IPS-18a (cell line): Measurements from ENCODE around the gene KLF17.

ENCODE experiments used
- H3K27ac ChIP-seq: one replicate; pipeline ENCODE4 v1.5.1; 2013; ENCODE audit warnings: low read length
- H3K27me3 ChIP-seq: one replicate; pipeline ENCODE4 v1.6.1; 2013; ENCODE audit warnings: mild to moderate bottlenecking, low read length; ENCODE audit not compliant: control insufficient read depth, insufficient read depth
- H3K36me3 ChIP-seq: one replicate; pipeline ENCODE4 v1.6.1; 2013; ENCODE audit warnings: low read depth, low read length; ENCODE audit not compliant: control insufficient read depth
- H3K4me1 ChIP-seq: one replicate; pipeline ENCODE4 v1.6.1; 2013; ENCODE audit warnings: low read depth, low read length; ENCODE audit not compliant: control insufficient read depth
- H3K4me3 ChIP-seq: one replicate; pipeline ENCODE4 v1.5.1; 2013; ENCODE audit warnings: low read length
- H3K9ac ChIP-seq: one replicate; pipeline ENCODE4 v1.6.1; 2013; ENCODE audit warnings: mild to moderate bottlenecking, low read length, moderate library complexity
- H3K9me3 ChIP-seq: one replicate; pipeline ENCODE4 v1.6.1; 2013; ENCODE audit warnings: low read depth, low read length; ENCODE audit not compliant: control insufficient read depth

KLF17 gene

DNA sequence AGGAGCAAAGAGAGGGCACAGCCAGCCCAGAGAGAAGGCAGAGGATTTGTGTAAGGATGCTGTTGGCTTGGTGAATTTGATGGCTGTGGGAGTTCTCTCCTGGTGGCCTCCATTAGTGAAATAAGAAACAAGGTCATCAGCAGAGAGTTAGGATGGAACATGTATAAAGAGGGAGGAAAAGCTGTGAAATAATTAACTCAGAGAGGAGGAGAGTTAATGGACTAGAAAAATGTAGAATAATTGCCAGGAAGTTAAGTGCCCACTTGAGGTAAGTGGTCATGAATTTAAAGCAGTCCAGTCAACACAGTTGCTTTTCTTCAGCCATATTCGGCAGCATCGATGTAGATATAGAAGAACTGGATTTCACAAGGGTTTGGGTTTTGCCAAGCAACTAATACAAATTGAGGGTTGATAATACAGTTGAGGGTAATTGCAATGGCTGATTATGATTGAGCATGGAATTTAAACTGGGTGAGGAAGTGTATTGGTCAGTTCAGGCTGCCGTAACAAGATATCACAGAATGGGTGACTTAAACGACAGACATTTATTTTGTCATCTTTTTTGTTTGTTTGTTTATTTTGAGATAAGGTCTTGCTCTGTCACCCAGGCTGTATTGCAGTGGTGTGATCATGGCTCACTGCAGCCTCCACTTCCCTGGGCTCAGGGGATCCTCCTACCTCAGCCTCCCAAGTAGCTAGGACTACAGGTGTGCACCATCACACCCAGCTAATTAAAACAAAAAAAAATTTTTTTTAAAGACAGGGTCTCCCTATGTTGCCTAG lies 31.7 kb upstream of the KLF17 start:
- H3K9ac ChIP-seq, result no peak overlapping the region
- peaks cover 20% of the 10 kb centered on the region for H3K4me1 ChIP-seq
- no peaks in the 10 kb centered on the region for H3K36me3 ChIP-seq
- no peaks in the 10 kb centered on the region for H3K9me3 ChIP-seq
- no peaks in the 10 kb centered on the region for H3K27me3 ChIP-seq
- H3K4me3 ChIP-seq, result no peak overlapping the region
- no peak overlapping the region for H3K27ac ChIP-seq

DNA sequence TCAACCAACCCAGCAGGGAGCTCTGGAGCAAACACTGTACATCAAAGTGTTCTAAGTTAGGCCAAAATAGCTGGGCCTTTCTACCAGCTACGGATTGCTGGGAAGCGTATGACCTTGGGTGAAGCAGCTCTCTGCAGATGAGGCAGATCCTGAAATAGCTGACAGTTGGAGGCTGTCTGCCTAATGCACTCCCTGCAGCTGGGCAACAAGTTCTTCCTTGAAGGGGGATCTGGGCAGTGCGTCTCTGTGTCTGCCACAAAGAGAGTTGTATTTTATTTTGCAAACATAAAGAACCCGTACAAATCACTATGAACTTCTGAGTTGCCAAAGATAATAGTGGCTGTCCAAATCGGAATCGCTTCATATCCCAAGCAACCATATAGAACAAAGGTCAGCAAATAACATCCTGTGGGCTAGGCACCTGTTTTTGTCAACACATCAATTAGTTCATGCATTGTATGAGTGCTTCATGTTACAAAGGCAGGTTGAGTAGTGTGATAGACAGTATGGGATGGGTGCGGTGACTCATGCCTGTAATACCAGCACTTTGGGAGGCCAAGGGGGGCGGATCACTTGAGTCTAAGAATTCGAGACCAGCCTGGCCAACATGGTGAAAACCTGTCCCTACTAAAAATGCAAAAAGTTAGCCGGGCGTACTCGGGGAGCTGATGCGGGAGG lies 29.1 kb upstream of the KLF17 start:
- no peaks in the 10 kb centered on the region for H3K27me3 ChIP-seq
- H3K9ac ChIP-seq, result no peak overlapping the region
- H3K36me3 ChIP-seq, result no peaks in the 10 kb centered on the region
- H3K4me3 ChIP-seq, result no peak overlapping the region
- H3K4me1 ChIP-seq, result peaks cover 20% of the 10 kb centered on the region
- H3K27ac ChIP-seq, result no peak overlapping the region
- no peaks in the 10 kb centered on the region for H3K9me3 ChIP-seq

DNA sequence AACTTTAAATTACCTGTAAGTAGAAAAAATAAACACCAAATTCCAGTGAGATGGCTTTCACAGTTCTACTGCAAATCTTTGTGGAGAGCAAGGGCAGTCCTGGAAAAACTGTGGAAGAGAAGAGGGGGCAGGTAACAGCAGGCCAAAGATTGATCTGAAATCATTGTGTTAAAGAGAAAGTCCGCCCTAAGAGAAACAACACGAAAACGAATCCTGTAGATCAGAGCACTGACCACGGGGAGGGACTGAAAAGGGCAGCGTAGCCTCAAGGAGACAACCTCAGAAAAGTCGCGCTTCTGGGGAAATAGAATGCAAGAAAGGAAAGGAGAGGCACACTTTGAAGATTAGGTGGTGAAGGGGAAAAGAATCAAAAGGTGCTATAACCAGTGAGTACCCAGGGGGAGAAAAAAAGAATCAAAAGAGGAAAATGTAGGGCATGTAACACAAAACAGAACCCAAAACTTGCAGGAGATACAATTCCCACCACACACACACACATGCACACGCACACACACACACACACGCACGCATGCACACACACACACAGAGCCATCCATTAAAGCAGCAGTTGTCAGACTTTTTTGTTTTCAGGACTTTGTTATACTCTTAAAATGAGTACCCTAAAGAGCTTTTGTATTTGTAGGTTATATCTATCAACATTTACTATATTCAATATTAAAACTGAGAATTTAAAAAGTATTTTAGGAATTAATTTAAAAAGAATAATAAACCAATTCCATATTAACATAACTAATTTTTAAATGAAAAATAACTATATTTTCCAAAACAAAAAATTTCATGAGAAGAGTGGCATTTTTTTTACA lies 28.0 kb upstream of the KLF17 start:
- H3K36me3 ChIP-seq, result no peaks in the 10 kb centered on the region
- H3K9ac ChIP-seq, result no peak overlapping the region

DNA sequence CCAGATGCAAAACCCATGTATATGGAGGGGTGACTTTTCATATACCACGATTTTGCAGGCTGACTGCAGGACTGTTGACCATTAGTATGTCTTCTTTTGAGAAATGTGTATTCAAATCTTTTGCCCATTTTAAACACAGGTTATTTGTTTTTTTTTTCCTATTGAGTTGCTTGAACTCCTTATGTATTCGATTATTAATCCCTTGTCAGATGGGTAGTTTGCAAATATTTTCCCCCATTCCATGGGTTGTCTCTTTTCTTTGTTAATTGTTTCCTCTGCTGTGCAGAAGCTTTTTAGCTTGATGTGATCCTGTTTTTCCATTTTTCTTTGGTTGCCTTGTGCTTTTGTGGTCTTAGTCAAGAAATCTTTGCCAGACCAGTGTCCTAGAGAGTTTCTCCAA lies 24.6 kb upstream of the KLF17 start:
- Histone ChIP-seq H3K4me1 (peaks cover 13% of the 10 kb centered on the region), H3K36me3 (no peaks in the 10 kb centered on the region), H3K9me3 (no peaks in the 10 kb centered on the region), H3K9ac (no peak overlapping the region), H3K27me3 (no peaks in the 10 kb centered on the region), H3K27ac (no peak overlapping the region), H3K4me3 (no peak overlapping the region)

More for the DNA sequence above, 28.0 kb upstream of the KLF17 start:
- Histone ChIP-seq H3K9me3 (no peaks in the 10 kb centered on the region), H3K4me1 (peaks cover 20% of the 10 kb centered on the region), H3K27ac (no peak overlapping the region), H3K4me3 (no peak overlapping the region), H3K27me3 (no peaks in the 10 kb centered on the region)

DNA sequence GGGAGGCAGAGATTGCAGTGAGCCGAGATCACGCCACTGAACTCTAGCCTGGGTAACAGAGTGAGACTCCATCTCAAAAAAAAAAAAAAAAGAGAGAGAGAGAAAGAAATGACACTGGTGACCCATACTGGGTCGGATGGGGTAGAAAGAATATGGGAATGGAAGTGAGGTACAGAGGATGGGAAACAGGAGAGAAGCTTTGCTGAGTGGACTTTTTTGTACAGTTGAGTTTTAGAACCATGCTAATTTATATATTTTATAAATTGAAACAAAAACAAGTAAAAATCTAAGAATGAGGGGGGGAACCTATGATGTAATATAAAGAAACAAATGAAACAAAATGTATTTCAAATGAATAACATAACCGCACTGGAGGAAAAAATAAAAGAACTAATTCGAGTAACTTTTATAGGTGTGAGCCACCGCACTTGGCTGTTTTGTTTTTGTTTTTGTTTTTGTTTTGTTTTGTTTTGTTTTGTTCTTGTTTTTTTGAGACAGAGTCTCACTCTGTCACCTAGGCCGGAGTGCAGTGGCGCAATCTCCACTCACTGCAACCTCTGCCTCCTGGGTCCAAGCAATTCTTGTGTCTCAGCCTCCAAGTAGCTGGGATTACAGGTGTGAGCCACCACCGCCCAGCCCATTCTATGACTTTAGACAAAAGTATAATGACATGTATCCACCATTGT lies 18.3 kb upstream of the KLF17 start:
- Histone ChIP-seq H3K27ac (no peak overlapping the region), H3K4me3 (no peak overlapping the region), H3K4me1 (no peaks in the 10 kb centered on the region), H3K9ac (no peak overlapping the region), H3K9me3 (no peaks in the 10 kb centered on the region), H3K27me3 (no peaks in the 10 kb centered on the region), H3K36me3 (no peaks in the 10 kb centered on the region)

DNA sequence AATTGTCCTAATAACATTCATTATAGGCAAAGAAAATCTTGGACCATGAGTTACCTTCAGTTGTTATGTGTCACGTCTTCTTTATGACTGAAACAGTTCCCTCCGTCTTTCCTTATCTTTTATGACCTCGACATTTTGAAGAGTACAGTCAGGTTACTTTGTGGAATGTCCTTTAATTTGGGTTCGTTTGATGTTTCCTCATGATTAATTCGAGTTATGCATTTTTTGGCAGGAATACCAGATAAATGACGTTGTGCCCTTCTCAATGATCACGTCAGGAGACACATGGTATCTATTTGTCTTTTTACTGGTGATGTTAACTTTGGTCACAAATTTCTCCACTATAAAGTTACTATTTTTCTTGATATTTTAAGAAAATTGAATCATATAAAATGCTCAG lies 17.3 kb upstream of the KLF17 start:
- no peaks in the 10 kb centered on the region for H3K4me1 ChIP-seq
- H3K27ac ChIP-seq, result no peak overlapping the region
- no peaks in the 10 kb centered on the region for H3K27me3 ChIP-seq
- no peaks in the 10 kb centered on the region for H3K36me3 ChIP-seq
- no peak overlapping the region for H3K9ac ChIP-seq
- no peaks in the 10 kb centered on the region for H3K9me3 ChIP-seq
- H3K4me3 ChIP-seq, result no peak overlapping the region

DNA sequence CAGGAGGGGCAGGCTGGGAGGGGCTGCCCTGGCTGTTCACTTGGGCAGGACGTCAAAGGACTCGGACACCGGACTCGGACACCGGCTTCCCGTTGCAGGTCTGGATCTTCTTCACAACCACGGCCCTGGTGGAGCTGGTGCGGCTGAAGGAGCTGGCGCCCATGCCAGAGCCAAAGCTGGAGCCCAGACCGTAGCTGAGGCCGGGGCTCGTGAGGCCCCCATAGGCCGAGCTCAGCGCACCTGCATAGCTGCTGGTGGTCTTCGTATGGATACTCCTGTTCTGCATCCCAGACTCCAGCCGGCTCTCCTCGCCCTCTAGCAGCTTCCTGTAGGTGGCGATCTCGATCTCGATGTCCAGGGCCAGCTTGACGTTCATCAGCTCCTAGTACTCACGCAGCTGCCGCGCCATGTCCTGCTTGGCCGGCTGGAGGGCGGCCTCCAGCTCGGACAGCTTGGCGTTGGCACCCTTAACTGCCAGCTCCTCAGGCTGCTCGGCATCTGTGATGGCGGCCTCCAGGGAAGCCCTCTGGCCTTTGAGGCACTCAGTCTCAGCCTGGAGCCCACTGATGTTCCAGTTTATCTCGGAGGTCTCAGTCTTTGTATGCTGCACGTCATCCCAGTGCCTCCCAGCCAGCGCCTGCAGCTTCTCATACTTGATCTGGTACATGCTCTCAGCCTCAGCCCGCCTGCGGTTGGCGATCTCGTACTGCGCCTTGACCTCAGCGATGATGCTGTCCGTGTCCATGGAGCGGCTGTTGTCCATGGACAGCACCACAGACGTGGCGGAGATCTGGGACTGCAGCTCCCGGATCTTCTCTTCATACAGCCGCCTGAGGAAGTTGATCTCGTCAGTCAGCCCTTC lies 15.1 kb upstream of the KLF17 start:
- Histone ChIP-seq H3K36me3 (no peaks in the 10 kb centered on the region), H3K4me3 (no peak overlapping the region), H3K27me3 (no peaks in the 10 kb centered on the region), H3K27ac (no peak overlapping the region), H3K4me1 (no peaks in the 10 kb centered on the region), H3K9ac (no peak overlapping the region), H3K9me3 (no peaks in the 10 kb centered on the region)

DNA sequence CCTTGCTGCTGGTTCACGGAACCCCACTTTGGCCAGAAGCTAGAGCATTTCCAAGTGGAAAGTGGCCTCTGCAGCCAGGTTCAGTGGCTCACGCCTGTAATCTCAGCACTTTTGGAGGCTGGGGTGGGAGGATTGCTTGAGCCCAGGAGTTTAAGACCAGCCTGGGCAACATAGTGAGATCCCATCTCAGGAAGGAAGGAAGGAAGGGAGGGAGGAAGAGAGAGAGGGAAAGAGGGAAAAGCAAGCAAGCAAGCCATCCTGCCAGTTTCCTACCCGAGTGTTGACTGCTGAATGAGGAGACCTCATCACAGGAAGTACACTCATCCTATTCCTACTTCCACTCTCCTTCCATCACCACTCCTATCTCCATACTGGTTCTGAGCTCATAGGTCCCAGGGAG lies 12.8 kb upstream of the KLF17 start:
- H3K9ac ChIP-seq, result no peak overlapping the region

DNA sequence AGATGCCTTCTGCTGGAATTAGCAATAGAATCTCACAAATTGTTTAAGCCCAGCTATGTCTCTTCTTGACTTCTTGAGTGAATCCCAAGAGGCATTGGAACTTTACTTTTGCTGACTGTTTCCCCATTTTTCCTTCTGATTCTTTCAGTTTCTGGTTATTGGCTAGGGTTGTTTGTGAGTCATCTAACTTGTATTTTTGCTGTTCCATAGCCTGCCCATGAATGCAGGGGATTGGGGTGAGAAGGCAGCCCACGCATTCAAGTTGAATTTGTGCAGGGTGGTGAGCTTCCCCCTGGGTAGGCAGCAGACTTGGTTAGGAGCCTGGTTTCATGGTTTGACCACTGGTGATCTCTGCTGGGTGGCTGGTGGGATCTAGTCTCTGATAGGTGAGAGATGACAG lies 10.4 kb upstream of the KLF17 start:
- no peaks in the 10 kb centered on the region for H3K4me1 ChIP-seq
- H3K27me3 ChIP-seq, result no peaks in the 10 kb centered on the region
- no peaks in the 10 kb centered on the region for H3K9me3 ChIP-seq
- no peak overlapping the region for H3K4me3 ChIP-seq
- H3K36me3 ChIP-seq, result no peaks in the 10 kb centered on the region
- no peak overlapping the region for H3K27ac ChIP-seq
- no peak overlapping the region for H3K9ac ChIP-seq

More for the DNA sequence above, 12.8 kb upstream of the KLF17 start:
- no peaks in the 10 kb centered on the region for H3K9me3 ChIP-seq
- H3K36me3 ChIP-seq, result no peaks in the 10 kb centered on the region
- H3K4me1 ChIP-seq, result no peaks in the 10 kb centered on the region
- no peak overlapping the region for H3K4me3 ChIP-seq
- no peak overlapping the region for H3K27ac ChIP-seq
- no peaks in the 10 kb centered on the region for H3K27me3 ChIP-seq

DNA sequence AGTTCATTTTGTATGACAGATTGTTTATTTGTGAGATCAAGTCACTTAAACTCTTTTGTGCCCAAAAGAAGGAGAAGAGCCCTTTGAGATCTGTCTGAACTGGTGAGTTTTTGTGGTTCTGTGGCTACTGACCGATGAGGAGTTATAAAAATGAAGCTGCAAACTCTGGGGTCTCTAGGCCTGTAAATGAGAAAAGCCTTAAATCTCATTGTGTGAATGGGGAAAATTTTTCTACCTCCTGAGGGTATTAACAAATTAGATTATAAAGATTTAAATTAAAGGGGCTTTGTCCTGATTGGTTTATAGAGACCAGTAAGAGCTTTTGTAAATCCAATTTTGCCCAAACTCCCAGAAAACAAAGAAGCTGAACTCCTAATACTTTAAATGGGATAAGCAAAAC lies 9.7 kb upstream of the KLF17 start:
- H3K9me3 ChIP-seq, result no peaks in the 10 kb centered on the region
- H3K4me1 ChIP-seq, result no peaks in the 10 kb centered on the region

More for the DNA sequence above, 9.7 kb upstream of the KLF17 start:
- Histone ChIP-seq H3K9ac (no peak overlapping the region), H3K27ac (no peak overlapping the region), H3K36me3 (no peaks in the 10 kb centered on the region), H3K4me3 (no peak overlapping the region), H3K27me3 (no peaks in the 10 kb centered on the region)
